Measurements from ENCODE around the gene CARMIL1.

CARMIL1 gene

GRCh38 chr6:25336996-25337395 is 57.8 kb downstream of the CARMIL1 start:
- DNase-seq (ENCODE audit: low spot score) = no peak

- DNase-seq (ENCODE audit: low spot score) = no peak
Measured at GRCh38 chr6:25337431-25337830, 58.3 kb downstream of the CARMIL1 start.

GRCh38 chr6:25340431-25341202 is 61.4 kb downstream of the CARMIL1 start:
- DNase-seq (ENCODE audit: low spot score) = no peak

- DNase-seq (ENCODE audit: low spot score) = no peak
Measured at GRCh38 chr6:25341203-25341552, 62.0 kb downstream of the CARMIL1 start.

GRCh38 chr6:25341923-25342619 is 62.9 kb downstream of the CARMIL1 start:
- no peak for DNase-seq (ENCODE audit: low spot score)

- peak; percentile 48 for DNase-seq (ENCODE audit: low spot score)
Measured at GRCh38 chr6:25342802-25343201, 63.6 kb downstream of the CARMIL1 start.

- no peak for DNase-seq (ENCODE audit: low spot score)
Measured at GRCh38 chr6:25343984-25344383, 64.8 kb downstream of the CARMIL1 start.

GRCh38 chr6:25344827-25345226 is 65.7 kb downstream of the CARMIL1 start:
- DNase-seq (ENCODE audit: low spot score) = no peak

GRCh38 chr6:25346064-25346463 is 66.9 kb downstream of the CARMIL1 start:
- no peak for DNase-seq (ENCODE audit: low spot score)

- no peak for DNase-seq (ENCODE audit: low spot score)
Measured at GRCh38 chr6:25350573-25350972, 71.4 kb downstream of the CARMIL1 start.

GRCh38 chr6:25351485-25351884 is 72.3 kb downstream of the CARMIL1 start:
- DNase-seq (ENCODE audit: low spot score) = no peak

- DNase-seq (ENCODE audit: low spot score) = no peak
Measured at GRCh38 chr6:25352285-25352684, 73.1 kb downstream of the CARMIL1 start.

GRCh38 chr6:25354078-25354932 is 75.1 kb downstream of the CARMIL1 start:
- peak; percentile 68 for DNase-seq (ENCODE audit: low spot score)

GRCh38 chr6:25359191-25359861 is 80.2 kb downstream of the CARMIL1 start:
- DNase-seq (ENCODE audit: low spot score) = peak; percentile 81

GRCh38 chr6:25359891-25360290 is 80.7 kb downstream of the CARMIL1 start:
- no peak for DNase-seq (ENCODE audit: low spot score)

GRCh38 chr6:25360621-25361020 is 81.4 kb downstream of the CARMIL1 start:
- peak; percentile 40 for DNase-seq (ENCODE audit: low spot score)

GRCh38 chr6:25363427-25363826 is 84.3 kb downstream of the CARMIL1 start:
- DNase-seq (ENCODE audit: low spot score) = no peak

- no peak for DNase-seq (ENCODE audit: low spot score)
Measured at GRCh38 chr6:25365154-25365553, 86.0 kb downstream of the CARMIL1 start.

GRCh38 chr6:25366903-25367545 is 87.8 kb downstream of the CARMIL1 start:
- no peak for DNase-seq (ENCODE audit: low spot score)

- DNase-seq (ENCODE audit: low spot score) = no peak
Measured at GRCh38 chr6:25369036-25369432, 89.9 kb downstream of the CARMIL1 start.

GRCh38 chr6:25369433-25370177 is 90.4 kb downstream of the CARMIL1 start:
- DNase-seq (ENCODE audit: low spot score) = peak; percentile 50

Measured in AG20443 (cell line).